ENCODE results near the gene ERC1. TPM values are rescaled to one million over a fixed set of nuclear protein-coding genes. Genes with fewer than 3 reads are reported as not detected.
"Not testable (repeated sequence)": the region's sequence is repeated elsewhere in the genome, so short reads cannot be mapped to it uniquely, and the experiment has no call there.

Gene ERC1
- total RNA-seq, 5 donors from 2014 or later (not counting 1 experiment from before 2014, with no cell fraction given), result 41.8 to 68.0 (median 46.5) TPM

DNA sequence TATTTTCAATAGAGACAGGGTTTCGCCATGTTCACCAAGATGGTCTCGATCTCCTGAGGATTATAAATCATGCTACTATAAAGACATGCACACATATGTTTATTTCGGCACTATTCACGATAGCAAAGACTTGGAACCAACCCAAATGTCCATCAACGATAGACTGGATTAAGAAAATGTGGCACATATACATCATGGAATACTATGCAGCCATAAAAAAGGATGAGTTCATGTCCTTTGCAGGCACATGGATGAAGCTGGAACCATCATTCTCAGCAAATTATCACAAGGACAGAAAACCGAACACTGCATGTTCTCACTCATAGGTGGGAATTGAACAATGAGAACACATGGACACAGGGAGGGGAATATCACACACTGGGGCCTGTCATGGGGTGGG is 350.2 kb downstream of the ERC1 start:
- ATAC-seq (replicated peaks in 1 of 4); H3K4me1 ChIP-seq (ENCODE audit: control insufficient read depth in 1 of 2, extremely low read depth in 1 of 2, insufficient read depth in 2 of 2, low read length in 2 of 2); DNase-seq; H3K36me3 ChIP-seq (ENCODE audit: control insufficient read depth in 2 of 2, extremely low read depth in 1 of 2, insufficient read depth in 1 of 2, low read length in 1 of 2); H3K27ac ChIP-seq (ENCODE audit: low read length); H3K9me3 Mint-ChIP-seq; H3K27ac Mint-ChIP-seq; H3K9me3 ChIP-seq; POLR2A ChIA-PET; H3K4me3 ChIP-seq (ENCODE audit: control insufficient read depth in 1 of 2, extremely low read depth in 1 of 2, low read length in 1 of 2); H3K4me1 Mint-ChIP-seq; H3K4me3 Mint-ChIP-seq; H3K27me3 ChIP-seq (replicated peaks in 1 of 2; ENCODE audit: control insufficient read depth in 2 of 2, extremely low read depth in 1 of 2, insufficient read depth in 2 of 2, low read length in 1 of 2); CTCF ChIA-PET; H3K27me3 Mint-ChIP-seq: not testable (repeated sequence)
- 100% methylated on average over 5 of the region's 6 CpGs for WGBS (ENCODE audit: insufficient coverage)
- peaks cover 35% of the 10 kb centered on the region for H3K36me3 Mint-ChIP-seq

DNA sequence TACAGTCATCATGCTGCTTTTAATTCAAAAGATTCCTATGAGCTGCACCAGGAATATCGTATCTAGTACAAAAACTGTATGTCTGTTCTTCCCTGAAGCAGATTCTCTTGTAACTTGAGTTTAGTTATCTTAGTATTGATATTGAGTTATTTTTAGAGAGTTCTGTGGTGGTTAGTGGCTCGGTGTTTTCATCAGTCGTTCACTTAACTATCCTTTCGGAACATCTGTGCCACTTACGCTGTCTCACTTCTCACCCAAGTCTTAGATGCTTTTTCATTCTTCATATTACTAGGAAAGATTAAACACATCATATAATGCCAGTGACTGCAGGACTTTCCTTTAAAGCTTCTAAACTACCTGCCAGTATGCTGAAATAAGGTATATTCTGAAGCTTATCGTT is 352.4 kb downstream of the ERC1 start:
- Histone ChIP-seq H3K4me3 (ENCODE audit: control insufficient read depth in 1 of 2, extremely low read depth in 1 of 2, low read length in 1 of 2) (no peak overlapping the region), H3K27ac (ENCODE audit: low read length) (no peak overlapping the region), H3K9me3 (no peaks in the 10 kb centered on the region), H3K27me3 (replicated peaks in 1 of 2; ENCODE audit: control insufficient read depth in 2 of 2, extremely low read depth in 1 of 2, insufficient read depth in 2 of 2, low read length in 1 of 2) (no peaks in the 10 kb centered on the region), H3K4me1 (ENCODE audit: control insufficient read depth in 1 of 2, extremely low read depth in 1 of 2, insufficient read depth in 2 of 2, low read length in 2 of 2) (no peaks in the 10 kb centered on the region), H3K36me3 (ENCODE audit: control insufficient read depth in 2 of 2, extremely low read depth in 1 of 2, insufficient read depth in 1 of 2, low read length in 1 of 2) (no peaks in the 10 kb centered on the region)
- CTCF ChIA-PET, result interaction anchor here in 1 of 2 donors (0.7 kb wide), 1 partner anchor 260 kb away, joined by 3 read pairs; no protein-coding TSS in a partner anchor
- Mint-ChIP-seq H3K27me3 (no peaks in the 10 kb centered on the region), H3K4me3 (no peak overlapping the region), H3K27ac (no peak overlapping the region), H3K36me3 (peaks cover 38% of the 10 kb centered on the region), H3K4me1 (peaks cover 2 to 6% (median 6%) of the 10 kb centered on the region in 3 donors), H3K9me3 (peaks cover 0 to 2% (median 0%) of the 10 kb centered on the region in 3 donors)
- ATAC-seq (replicated peaks in 1 of 4), result no peak
- no peak for DNase-seq
- POLR2A ChIA-PET, result interaction anchor here in 1 of 2 donors (0.7 kb wide), 1 partner anchor 22 kb away, joined by 6 read pairs; no protein-coding TSS in a partner anchor
- no CpG with 5 or more reads among the region's 6 CpGs for WGBS (ENCODE audit: insufficient coverage)

- 58% methylated on average over 3 of the region's 4 CpGs for WGBS (ENCODE audit: insufficient coverage)
- Histone ChIP-seq H3K9me3 (no peaks in the 10 kb centered on the region), H3K27ac (ENCODE audit: low read length) (no peak overlapping the region), H3K27me3 (replicated peaks in 1 of 2; ENCODE audit: control insufficient read depth in 2 of 2, extremely low read depth in 1 of 2, insufficient read depth in 2 of 2, low read length in 1 of 2) (no peaks in the 10 kb centered on the region), H3K4me1 (ENCODE audit: control insufficient read depth in 1 of 2, extremely low read depth in 1 of 2, insufficient read depth in 2 of 2, low read length in 2 of 2) (no peaks in the 10 kb centered on the region), H3K36me3 (ENCODE audit: control insufficient read depth in 2 of 2, extremely low read depth in 1 of 2, insufficient read depth in 1 of 2, low read length in 1 of 2) (no peaks in the 10 kb centered on the region), H3K4me3 (ENCODE audit: control insufficient read depth in 1 of 2, extremely low read depth in 1 of 2, low read length in 1 of 2) (no peak overlapping the region)
- Mint-ChIP-seq H3K36me3 (peaks cover 38% of the 10 kb centered on the region), H3K9me3 (peaks cover 0 to 2% (median 0%) of the 10 kb centered on the region in 3 donors), H3K4me3 (no peak overlapping the region), H3K27ac (no peak overlapping the region), H3K4me1 (peaks cover 2 to 6% (median 6%) of the 10 kb centered on the region in 3 donors), H3K27me3 (no peaks in the 10 kb centered on the region)
- CTCF ChIA-PET, result no interaction called here
- ATAC-seq (replicated peaks in 1 of 4) (peak in 1 of 4 experiments; percentile 24), DNase-seq (no peak)
- POLR2A ChIA-PET, result interaction anchor here (0.7 kb wide), 2 partner anchors 23 to 75 kb away, joined by 3 to 6 read pairs; no protein-coding TSS in a partner anchor
Observed at GRCh38 chr12:1344245-1344644, 353.2 kb downstream of the ERC1 start.

GRCh38 chr12:1346126-1346525 is 355.1 kb downstream of the ERC1 start:
- H3K9me3 Mint-ChIP-seq, result peaks cover 0 to 2% (median 0%) of the 10 kb centered on the region in 3 donors
- ChIA-PET POLR2A (no interaction called here), CTCF (no interaction called here)
- Histone ChIP-seq H3K27ac (ENCODE audit: low read length) (no peak overlapping the region), H3K9me3 (no peaks in the 10 kb centered on the region), H3K27me3 (replicated peaks in 1 of 2; ENCODE audit: control insufficient read depth in 2 of 2, extremely low read depth in 1 of 2, insufficient read depth in 2 of 2, low read length in 1 of 2) (no peaks in the 10 kb centered on the region), H3K4me1 (ENCODE audit: control insufficient read depth in 1 of 2, extremely low read depth in 1 of 2, insufficient read depth in 2 of 2, low read length in 2 of 2) (no peaks in the 10 kb centered on the region), H3K4me3 (ENCODE audit: control insufficient read depth in 1 of 2, extremely low read depth in 1 of 2, low read length in 1 of 2) (no peak overlapping the region), H3K36me3 (ENCODE audit: control insufficient read depth in 2 of 2, extremely low read depth in 1 of 2, insufficient read depth in 1 of 2, low read length in 1 of 2) (no peaks in the 10 kb centered on the region)
- DNase-seq, result no peak
- no peaks in the 10 kb centered on the region for H3K27me3 Mint-ChIP-seq
- H3K27ac Mint-ChIP-seq, result no peak overlapping the region
- H3K36me3 Mint-ChIP-seq, result peaks cover 27% of the 10 kb centered on the region
- peaks cover 2 to 6% (median 6%) of the 10 kb centered on the region in 3 donors for H3K4me1 Mint-ChIP-seq
- H3K4me3 Mint-ChIP-seq, result no peak overlapping the region
- ATAC-seq (replicated peaks in 1 of 4), result no peak
- no CpG with 5 or more reads among the region's 1 CpG for WGBS (ENCODE audit: insufficient coverage)

- H3K9me3 Mint-ChIP-seq, result no peaks in the 10 kb centered on the region
- DNase-seq, result no peak
- ATAC-seq (replicated peaks in 1 of 4), result no peak
- no peak overlapping the region for H3K4me3 ChIP-seq (ENCODE audit: control insufficient read depth in 1 of 2, extremely low read depth in 1 of 2, low read length in 1 of 2)
- H3K36me3 Mint-ChIP-seq, result peaks cover 25% of the 10 kb centered on the region
- no peak overlapping the region for H3K4me3 Mint-ChIP-seq
- H3K27me3 Mint-ChIP-seq, result no peaks in the 10 kb centered on the region
- H3K36me3 ChIP-seq (ENCODE audit: control insufficient read depth in 2 of 2, extremely low read depth in 1 of 2, insufficient read depth in 1 of 2, low read length in 1 of 2), result no peaks in the 10 kb centered on the region
- no peaks in the 10 kb centered on the region for H3K9me3 ChIP-seq
- ChIA-PET CTCF (no interaction called here), POLR2A (no interaction called here)
- H3K27ac Mint-ChIP-seq, result no peak overlapping the region
- no peak overlapping the region for H3K27ac ChIP-seq (ENCODE audit: low read length)
- no peaks in the 10 kb centered on the region for H3K27me3 ChIP-seq (replicated peaks in 1 of 2; ENCODE audit: control insufficient read depth in 2 of 2, extremely low read depth in 1 of 2, insufficient read depth in 2 of 2, low read length in 1 of 2)
- no peaks in the 10 kb centered on the region for H3K4me1 ChIP-seq (ENCODE audit: control insufficient read depth in 1 of 2, extremely low read depth in 1 of 2, insufficient read depth in 2 of 2, low read length in 2 of 2)
- H3K4me1 Mint-ChIP-seq, result peaks cover 2 to 6% (median 6%) of the 10 kb centered on the region in 3 donors
Observed at GRCh38 chr12:1347294-1347693, 356.3 kb downstream of the ERC1 start.

DNA sequence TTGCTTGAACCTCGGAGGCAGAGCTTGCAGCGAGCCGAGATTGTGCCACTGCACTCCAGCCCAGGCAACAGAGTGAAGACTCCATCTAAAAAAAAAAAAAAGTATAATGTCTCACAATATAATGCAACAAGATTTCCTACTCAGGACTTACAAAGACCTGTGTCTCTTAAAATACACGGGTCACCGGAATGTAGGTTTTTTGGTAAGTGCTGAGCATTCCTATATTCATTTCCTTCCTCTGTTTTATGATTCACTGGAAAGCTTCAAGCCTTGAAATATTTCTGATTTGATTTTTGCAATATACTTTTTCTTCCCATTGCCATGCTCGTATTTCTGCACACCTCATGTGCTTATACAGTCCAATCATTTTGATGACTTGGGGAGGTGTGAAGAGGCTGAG is 357.6 kb downstream of the ERC1 start:
- ChIA-PET POLR2A (no interaction called here), CTCF (interaction anchor here in 1 of 2 donors (1.5 kb wide), 1 partner anchor 231 kb away, joined by 5 read pairs; no protein-coding TSS in a partner anchor)
- Mint-ChIP-seq H3K36me3 (peaks cover 22% of the 10 kb centered on the region), H3K27me3 (no peaks in the 10 kb centered on the region), H3K4me3 (no peak overlapping the region), H3K9me3 (no peaks in the 10 kb centered on the region), H3K4me1 (peaks cover 2 to 6% (median 2%) of the 10 kb centered on the region in 3 donors), H3K27ac (no peak overlapping the region)
- 88% methylated on average over 1 of the region's 6 CpGs for WGBS (ENCODE audit: insufficient coverage)
- no peak for DNase-seq
- Histone ChIP-seq H3K36me3 (ENCODE audit: control insufficient read depth in 2 of 2, extremely low read depth in 1 of 2, insufficient read depth in 1 of 2, low read length in 1 of 2) (no peaks in the 10 kb centered on the region), H3K27me3 (replicated peaks in 1 of 2; ENCODE audit: control insufficient read depth in 2 of 2, extremely low read depth in 1 of 2, insufficient read depth in 2 of 2, low read length in 1 of 2) (no peaks in the 10 kb centered on the region), H3K4me3 (ENCODE audit: control insufficient read depth in 1 of 2, extremely low read depth in 1 of 2, low read length in 1 of 2) (no peak overlapping the region), H3K9me3 (no peaks in the 10 kb centered on the region), H3K4me1 (ENCODE audit: control insufficient read depth in 1 of 2, extremely low read depth in 1 of 2, insufficient read depth in 2 of 2, low read length in 2 of 2) (no peaks in the 10 kb centered on the region), H3K27ac (ENCODE audit: low read length) (no peak overlapping the region)
- ATAC-seq (replicated peaks in 1 of 4), result no peak

All from T-cell (primary cell).